Epidermal melanocyte (primary cell): Measurements from ENCODE around the gene ZSWIM3.

Experiments
- DNase-seq: peaks from one replicate; pipeline ENCODE4 v3.0.0; 2011; ENCODE audit warnings: low spot score; ENCODE audit not compliant: insufficient read length

Gene ZSWIM3

GRCh38 chr20:45833030-45833882 is 24.2 kb upstream of the ZSWIM3 start, which contains the start of gene SNX21:
Gene SNX21 (plus strand): TSS chr20:45833799. CDS start chr20:45833920, 121 bp downstream.
- peak; percentile 85 for DNase-seq

DNA sequence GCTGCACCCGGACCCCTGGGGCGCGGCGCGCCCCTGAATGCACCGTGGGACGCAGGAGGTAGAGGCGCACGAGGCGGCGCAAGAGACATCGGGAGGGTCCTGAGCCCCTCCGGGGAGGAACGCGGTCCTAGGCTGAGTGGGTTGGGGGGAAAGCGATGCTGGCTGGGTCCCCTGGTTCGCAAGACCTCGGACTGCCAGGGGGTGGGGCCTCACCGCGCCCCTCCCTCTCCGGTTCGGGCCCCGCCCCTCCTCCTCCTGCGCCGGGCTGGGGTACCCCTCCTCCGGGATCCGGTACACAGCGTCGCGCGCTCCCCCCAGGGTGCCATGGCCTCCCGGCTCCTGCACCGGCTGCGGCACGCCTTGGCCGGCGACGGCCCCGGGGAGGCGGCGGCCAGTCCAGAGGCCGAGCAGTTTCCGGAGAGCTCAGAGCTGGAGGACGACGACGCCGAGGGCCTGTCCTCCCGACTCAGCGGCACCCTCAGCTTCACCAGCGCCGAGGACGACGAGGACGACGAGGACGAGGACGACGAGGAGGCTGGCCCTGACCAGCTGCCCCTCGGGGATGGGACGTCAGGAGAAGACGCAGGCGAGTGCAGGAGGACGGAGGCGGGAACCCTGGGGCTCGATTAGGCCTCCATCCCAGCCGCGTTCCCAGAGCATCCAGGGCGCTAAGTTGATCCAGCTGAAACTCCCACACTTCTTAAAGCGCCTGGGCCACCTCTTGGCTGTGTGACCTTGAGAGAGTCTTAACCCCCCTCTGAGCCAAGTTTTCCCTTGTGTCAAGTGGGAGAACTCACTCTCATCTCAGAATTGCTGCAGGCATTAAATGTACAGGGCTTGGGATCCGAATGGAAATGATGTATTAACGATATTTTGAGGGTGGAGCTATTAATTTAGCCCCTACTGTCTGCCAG is 23.3 kb upstream of the ZSWIM3 start:
- DNase-seq, result peak; percentile 81

- DNase-seq, result no peak
Measured at GRCh38 chr20:45834797-45835161, 22.6 kb upstream of the ZSWIM3 start.

GRCh38 chr20:45835329-45835765 is 22.1 kb upstream of the ZSWIM3 start:
- no peak for DNase-seq

GRCh38 chr20:45835825-45836224 is 21.6 kb upstream of the ZSWIM3 start:
- DNase-seq, result no peak

DNA sequence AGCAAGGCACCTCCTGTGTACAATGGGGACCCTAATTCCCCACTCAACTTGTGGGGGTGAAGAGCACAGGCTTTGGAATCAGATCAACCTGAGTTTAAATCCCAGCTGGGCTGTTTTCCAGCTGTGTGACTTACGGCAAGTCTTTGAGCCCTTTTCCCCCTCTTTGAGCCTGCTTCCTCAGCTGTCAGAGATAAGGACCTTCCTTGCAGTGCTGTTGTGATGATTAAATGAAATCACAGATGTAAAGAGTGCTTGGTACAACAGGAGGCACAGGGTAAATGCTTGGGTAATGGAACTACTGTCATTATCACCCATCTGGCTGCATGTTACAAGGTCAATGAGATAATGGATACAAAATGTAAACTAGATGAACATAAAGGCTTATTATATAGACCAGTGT is 20.6 kb upstream of the ZSWIM3 start:
- no peak for DNase-seq

GRCh38 chr20:45840700-45841198 is 16.7 kb upstream of the ZSWIM3 start:
- DNase-seq, result no peak

- no peak for DNase-seq
Measured at GRCh38 chr20:45841407-45842129, 15.8 kb upstream of the ZSWIM3 start.

DNA sequence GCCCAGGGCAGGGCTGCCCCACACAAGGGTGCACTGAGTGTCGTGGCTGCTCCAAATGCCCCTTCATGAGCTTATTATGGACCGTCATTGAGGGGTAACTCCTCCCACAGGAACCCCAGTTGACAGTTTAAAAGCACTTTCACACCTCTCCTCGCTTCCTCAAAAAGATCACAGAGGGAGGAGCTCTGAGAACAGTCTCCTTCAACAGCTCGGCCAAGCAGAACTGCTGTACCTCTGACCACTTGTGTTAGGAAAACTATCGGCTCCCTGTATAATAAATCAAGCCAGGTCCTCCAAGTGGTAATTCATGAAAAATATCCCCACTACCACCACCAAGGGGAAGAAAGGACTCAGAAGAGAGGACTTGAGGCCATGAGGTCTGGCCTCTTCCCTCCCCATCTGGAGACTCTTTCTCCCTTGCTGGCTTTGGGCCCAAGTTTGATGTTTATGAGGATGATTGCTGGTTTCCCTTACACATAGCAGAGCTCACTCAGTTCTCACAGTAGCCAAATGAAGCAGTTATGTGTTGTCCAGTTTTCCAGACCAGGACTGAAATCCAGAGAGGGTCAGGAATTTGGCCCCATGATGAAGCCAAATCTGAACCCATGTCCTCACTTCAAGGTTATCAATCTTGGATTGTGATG is 15.1 kb upstream of the ZSWIM3 start:
- no peak for DNase-seq

GRCh38 chr20:45843506-45843905 is 13.9 kb upstream of the ZSWIM3 start:
- no peak for DNase-seq

- DNase-seq, result no peak
Measured at GRCh38 chr20:45845452-45845851, 12.0 kb upstream of the ZSWIM3 start.

- no peak for DNase-seq
Measured at GRCh38 chr20:45848421-45848820, 9.0 kb upstream of the ZSWIM3 start.

DNA sequence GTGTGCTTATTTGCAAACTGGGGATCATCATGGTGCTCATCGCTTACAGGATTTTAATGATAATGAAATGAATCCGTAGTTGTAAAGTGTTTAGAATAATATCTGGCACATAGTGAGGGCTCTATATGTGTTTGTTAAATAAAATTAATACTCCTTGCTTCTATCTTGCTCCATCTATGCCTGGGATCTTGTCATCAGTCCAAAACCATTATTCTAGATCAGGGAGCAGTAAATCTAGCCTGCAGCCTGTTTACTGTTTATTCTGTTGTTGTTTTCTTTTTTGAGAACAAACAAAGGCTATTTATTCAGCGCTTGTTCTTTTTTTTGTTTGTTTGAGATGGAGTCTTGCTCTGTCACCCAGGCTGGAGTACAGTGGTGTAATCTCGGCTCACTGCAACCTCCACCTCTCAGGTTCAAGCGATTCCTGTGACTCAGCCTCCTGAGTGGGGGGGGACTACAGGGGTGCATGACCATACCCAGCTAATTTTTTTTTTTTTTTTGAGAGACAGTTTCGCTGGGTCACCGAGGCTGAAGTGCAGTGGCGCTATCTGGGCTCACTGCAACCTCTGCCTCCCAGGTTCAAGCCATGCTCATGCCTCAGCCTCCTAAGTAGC is 8.3 kb upstream of the ZSWIM3 start:
- DNase-seq, result no peak

DNA sequence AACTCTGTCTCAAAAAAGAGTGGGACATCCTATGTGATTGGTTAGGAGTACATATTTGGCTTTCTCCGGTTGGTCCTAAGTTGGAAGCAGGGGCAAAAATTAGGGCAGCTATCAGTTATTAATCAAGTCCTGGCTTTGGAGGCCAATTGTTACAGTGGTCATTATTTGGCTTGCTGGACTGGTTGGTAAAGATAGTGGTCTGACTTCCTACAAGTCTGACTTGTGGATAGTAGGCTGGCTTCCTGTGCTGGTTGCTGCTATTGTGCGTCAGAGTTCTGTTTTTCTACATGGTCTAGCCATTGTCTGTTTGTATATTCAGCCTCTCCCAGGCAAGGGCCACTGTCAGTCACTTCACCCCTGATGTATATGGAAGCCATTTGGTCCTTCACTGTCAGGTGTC is 7.2 kb upstream of the ZSWIM3 start:
- DNase-seq, result no peak

- no peak for DNase-seq
Measured at GRCh38 chr20:45850926-45851325, 6.5 kb upstream of the ZSWIM3 start.

GRCh38 chr20:45851501-45851900 is 5.9 kb upstream of the ZSWIM3 start:
- DNase-seq, result no peak

- DNase-seq, result no peak
Measured at GRCh38 chr20:45852326-45852725, 5.1 kb upstream of the ZSWIM3 start.

GRCh38 chr20:45853484-45853883 is 3.9 kb upstream of the ZSWIM3 start:
- no peak for DNase-seq

- DNase-seq, result no peak
Measured at GRCh38 chr20:45857882-45858216, 435 bp downstream of the ZSWIM3 start.

DNA sequence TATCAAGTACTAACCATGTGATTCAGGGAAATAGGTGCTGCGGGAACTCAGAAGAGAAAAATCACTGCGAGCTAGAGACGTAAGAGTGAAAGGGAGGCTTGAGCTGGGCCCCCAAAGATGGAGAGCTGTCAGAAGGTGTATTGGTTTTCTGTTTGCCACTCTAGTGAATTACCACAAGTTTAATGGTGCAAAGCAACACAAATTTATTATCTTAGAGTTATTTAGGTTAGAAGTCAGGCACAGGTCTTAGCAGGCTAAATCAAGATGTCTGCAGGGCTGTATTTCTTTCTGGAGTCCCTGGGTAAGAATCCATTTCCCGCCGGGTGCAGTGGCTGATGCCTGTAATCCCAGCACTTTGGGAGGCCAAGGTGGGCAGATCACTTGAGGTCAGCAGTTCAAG is 2.5 kb downstream of the ZSWIM3 start:
- no peak for DNase-seq
